A172 (cell line): ENCODE data around the gene NPDC1. TPM values are rescaled to one million over a fixed set of nuclear protein-coding genes. Genes with fewer than 3 reads are reported as not detected.
"Not testable (repeated sequence)": the region's sequence is repeated elsewhere in the genome, so short reads cannot be mapped to it uniquely, and the experiment has no call there.

Experiments
- DNase-seq: peaks from one replicate; pipeline ENCODE4 v3.0.0-alpha.2; 2015; ENCODE audit warnings: low spot score
- total RNA-seq: library from RNA; depleted of rRNA; stranded (reverse); fragments of >200 nt; shearing (Covaris generic); gene quantifications from 2 replicates; pipeline ENCODE4 v1.2.3, GENCODE V29; 2014

NPDC1 gene
- total RNA-seq, 1 experiment from 2014 or later: 49.6 TPM

DNA sequence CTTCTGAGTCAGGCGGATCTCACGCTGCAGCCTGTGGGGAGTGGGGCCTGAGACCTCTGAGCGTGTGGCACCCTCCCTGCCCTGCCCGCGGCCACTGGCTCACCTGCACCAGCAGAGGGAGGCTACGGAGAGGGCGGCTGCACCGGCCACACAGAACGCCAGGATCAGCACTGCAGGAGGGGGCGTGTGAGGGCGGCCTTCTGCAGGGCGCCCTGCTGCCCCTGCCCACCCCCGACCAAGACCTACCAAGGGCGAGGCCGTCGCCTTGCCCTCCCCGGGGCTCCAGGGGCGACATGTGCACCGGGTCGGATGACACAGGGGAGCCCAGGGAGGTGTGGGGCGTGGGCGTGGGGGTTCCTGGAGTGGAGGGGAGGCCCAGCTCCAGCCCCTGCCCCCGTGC lies 5.4 kb downstream of the NPDC1 start:
- DNase-seq: no peak

GRCh38 chr9:137039611-137040366 lies 6.2 kb downstream of the NPDC1 start:
- no peak for DNase-seq

- DNase-seq: no peak
Measured at GRCh38 chr9:137038916-137039315, 7.1 kb downstream of the NPDC1 start.

GRCh38 chr9:137037483-137037882 lies 8.5 kb downstream of the NPDC1 start:
- DNase-seq: no peak

- DNase-seq: no peak
Measured at GRCh38 chr9:137037035-137037434, 8.9 kb downstream of the NPDC1 start.

DNA sequence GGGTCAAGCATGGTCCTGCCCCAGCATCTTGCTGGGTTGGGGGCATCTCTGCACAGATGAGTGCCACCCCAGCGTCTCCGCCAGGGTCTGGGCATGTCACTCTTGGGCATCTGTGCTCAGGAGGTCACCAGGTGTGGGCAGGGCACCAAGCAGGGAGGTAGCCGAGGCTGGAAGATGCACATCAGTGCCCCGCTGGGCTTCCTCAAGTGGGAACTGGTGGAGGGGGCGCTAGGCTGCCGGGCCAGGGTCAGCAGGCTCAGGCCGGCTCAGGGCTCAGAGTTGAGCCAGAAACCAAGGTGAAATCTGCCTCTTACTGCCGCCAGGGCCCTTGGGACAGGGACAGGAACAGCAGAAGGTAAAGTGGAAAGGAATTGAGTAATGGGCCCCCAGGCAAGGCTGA lies 10.0 kb downstream of the NPDC1 start:
- no peak for DNase-seq

DNA sequence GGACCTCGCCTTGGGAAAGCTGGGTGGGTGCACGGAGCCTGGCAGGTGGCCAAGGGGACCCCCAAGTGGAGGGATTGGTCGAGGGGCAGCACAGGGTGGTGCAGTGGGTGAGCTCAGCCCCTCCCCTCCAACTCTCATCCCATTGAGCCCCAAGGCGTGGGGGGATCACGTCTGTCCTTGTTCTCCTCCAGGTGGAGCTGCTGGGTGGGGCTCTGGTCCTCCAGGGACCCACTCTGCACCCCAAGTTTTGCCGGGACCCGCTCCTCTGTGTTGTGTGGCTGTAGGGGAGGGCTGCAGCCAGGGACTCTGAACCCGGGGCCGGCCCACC lies 10.5 kb downstream of the NPDC1 start:
- DNase-seq: no peak

GRCh38 chr9:137034709-137035506 lies 11.1 kb downstream of the NPDC1 start:
- DNase-seq: peak; percentile 94

DNA sequence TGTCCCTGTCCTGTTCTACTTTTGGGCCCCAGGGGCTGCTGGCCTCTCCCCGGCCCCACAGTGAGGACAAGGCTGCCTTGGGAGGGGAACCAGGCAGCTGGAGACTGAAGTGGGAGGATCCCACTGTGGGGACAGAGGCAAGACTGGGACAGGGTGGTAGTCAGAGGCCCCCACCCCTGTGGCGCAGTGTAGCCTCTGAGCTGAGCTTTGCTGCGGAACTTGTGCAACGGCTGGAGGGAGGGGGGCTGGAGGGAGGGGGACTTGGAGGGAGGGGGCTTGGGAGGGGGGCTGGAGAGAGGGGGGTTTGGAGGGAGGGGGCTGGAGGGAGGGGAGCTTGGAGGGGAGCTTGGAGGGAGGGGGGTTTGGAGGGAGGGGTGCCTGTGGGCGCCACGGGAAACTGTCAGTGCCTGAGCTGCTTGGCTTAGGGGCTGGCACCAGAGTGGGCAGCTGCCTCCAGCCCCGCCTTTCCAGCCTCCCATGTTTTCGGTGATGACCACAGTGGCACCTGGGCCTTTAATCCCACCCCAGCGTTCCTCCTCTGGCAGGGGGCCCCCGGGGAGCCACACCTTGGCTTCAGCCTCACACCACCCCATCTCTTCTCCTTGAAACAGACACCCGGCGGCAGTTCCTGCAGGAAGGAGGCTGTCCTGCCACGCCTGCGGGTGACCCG lies 11.8 kb downstream of the NPDC1 start:
- DNase-seq: peak; percentile 50

DNA sequence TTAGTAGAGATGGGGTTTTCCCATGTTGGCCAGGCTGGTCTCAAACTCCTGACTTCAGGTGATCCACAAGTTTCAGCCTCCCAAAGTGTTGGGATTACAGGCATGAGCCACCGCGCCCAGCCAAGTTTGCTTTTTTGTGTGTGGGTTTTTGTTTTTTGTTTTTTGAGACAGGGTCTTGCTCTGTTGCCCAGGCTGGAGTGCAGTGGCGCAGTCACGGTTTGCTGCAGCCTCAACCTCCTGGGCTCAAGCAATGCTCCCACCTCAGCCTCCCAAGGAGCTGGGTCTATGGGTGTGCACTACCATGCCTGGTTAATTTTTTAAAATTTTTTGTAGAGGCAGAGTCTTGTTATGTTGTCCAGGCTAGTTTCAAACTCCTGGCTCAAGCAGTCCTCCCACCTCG lies 12.5 kb downstream of the NPDC1 start:
- not testable (repeated sequence) for DNase-seq

- no peak for DNase-seq
Measured at GRCh38 chr9:137032858-137033257, 13.1 kb downstream of the NPDC1 start.

DNA sequence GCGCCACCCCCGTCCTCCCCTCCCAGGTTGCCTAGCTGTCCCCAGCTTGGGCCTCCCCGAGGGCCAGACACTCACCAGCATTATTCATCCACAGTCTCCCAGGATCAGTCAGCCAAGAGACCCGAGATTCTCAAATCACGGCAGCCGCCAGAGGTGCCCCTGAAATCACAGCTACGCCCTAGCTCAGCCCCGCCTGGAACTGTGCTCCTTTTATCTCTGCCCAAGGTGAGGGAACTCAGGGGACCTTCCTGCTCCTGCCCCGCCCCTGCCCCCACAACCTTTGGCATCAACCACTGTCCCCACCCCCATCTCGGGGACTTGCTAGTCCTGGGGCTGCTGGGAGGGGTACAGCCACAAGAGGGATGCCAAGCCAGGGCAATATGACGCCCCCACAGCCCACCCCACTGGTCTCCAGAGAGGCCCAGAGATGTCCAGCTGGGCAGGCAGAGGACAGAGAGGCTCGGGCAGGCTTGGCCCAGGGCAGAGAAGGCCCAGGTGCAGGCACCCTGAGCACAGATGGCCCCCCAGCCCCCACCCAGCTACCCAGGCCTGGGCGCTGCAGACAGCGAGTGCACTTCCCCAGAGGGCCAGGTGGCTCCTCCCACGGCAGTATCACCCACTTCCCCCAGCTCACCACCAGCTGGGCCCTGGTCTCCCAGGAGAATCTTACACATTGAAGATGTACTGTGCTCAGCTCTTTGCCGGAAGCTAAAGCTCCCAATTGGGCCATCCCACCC lies 13.9 kb downstream of the NPDC1 start, which contains the start of gene FUT7:
Gene FUT7, minus strand, starts transcription at position 185 of the 737 bp plus-strand sequence. Its CDS starts 97 bp downstream, at position 88.
- no peak for DNase-seq

DNA sequence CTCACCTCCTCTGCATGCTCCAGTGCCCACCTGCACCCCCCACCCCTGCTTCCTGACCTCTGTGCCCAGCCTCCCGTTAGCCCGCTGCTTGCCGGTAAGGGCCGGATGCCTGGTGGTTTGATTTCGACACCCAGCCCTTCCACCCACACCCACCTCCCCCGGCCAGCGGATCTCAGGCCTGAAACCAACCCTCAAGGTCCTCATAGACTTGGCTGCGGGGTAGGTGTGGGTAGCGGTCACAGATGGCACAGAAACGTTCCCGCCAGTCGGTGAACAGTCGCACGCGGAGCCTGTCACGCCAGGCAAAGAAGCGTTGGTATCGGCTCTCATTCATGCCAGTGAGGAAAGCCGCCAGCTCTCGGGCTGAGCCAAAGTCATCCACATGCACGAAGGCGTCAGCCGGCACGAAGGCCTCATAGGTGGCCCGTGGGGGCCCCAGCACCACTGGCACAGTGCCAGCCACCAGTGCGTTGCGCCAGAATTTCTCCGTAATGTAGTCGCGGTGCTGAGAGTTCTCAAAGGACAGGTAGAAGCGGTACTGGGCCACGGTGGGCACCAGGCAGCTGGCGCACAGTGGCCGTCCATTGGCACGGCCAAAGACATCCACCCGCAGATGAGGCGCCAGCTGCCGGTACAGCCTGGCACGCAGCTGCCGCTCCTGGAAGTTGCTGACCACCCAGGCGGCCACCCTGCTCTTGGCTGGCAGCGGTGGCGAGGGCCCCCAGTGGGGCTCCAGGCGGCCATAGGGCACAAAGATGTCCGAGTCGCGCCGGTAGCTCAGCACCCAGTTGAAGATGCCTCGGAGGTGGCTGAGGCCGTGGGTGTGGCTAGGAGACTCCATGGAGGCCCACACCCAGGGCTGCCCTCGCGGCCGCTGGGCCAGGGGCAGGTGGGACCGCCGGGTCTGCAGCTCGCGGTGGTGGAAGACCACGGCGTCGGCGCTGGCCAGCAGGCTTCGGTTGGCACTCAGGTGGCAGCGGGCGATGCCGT lies 15.1 kb downstream of the NPDC1 start:
- DNase-seq: no peak

- DNase-seq: no peak
Measured at GRCh38 chr9:137030006-137030405, 16.0 kb downstream of the NPDC1 start.

DNA sequence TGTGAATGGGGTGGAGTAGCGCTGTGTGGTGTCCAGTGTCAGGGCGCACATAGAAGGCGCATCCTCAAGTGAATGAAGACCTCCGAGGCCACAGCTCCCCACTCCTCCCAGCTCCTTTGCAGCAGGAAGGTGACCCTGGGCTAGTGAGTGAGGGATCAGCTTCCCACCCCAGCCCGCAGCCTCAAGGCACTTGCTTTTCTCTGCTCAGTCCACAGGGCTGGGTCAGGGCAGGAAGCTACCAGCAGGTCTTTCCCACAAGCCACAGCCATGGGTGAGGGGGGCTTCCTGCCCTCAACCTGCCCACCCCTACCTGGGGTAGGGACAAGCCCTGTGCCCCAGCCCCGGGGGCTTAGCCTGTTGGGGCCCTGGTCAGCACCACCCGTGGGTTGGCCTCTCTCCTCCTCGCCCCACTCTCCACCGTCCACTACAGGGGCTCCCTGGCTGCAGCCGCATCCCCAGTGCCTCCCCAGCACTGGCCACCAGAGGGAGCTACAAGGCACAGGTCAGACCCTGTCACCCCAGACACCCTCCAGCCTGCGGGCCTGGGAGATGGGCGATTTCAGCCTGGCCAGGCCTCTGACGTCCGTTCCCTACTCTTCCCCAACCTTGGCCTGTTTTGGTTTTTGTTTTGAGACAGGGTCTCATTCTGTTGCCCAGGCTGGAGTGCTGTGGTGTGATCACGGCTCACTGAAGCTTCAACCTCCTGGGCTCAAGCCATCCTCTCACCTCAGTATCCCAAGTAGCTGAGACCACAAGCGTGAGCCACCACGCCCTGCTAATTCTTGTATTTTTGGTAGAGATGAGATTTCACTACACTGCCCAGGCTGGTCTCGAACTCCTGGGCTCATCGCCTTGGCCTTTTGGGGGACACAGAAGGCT lies 16.7 kb downstream of the NPDC1 start:
- peak; percentile 77 for DNase-seq

DNA sequence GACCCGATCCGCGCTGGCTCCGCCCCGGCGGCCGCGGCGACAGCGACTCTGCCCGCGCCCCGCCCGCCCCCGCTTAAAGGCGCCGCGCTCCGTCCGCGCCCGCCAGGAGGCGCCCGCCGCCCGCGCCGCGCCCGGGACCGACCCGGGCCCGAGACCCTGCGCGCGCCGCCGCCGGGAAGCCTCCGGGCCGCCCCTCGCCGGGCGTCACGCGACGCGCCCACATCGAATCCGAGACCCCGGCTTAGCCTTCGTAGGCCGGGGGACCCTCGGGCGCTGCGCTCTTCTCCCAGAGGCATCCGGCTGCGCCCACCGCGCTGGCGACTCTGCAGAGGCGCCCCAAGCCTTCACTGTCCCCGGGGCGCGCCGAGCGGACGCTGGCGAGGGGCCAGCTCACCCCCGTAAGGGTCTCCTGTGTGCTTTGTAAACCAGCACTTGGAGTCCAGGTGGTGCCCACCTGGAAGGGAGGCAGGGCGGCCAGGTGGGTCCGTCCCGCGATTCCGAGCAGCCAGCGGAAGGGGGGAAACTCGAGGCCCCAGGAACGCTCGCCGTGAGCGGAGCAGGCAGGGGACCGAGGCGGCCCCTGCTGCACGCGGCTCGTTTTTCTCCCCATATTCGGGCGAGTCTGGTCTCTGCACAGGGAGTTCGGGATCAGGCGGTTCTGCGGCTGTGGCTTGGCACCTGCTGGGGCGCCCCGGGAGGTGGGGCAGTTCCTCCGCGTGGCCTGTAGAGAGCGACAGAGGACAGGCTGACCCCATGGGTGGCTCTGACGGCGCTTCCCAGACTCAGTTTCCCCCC lies 17.5 kb downstream of the NPDC1 start:
- DNase-seq: peak; percentile 66

DNA sequence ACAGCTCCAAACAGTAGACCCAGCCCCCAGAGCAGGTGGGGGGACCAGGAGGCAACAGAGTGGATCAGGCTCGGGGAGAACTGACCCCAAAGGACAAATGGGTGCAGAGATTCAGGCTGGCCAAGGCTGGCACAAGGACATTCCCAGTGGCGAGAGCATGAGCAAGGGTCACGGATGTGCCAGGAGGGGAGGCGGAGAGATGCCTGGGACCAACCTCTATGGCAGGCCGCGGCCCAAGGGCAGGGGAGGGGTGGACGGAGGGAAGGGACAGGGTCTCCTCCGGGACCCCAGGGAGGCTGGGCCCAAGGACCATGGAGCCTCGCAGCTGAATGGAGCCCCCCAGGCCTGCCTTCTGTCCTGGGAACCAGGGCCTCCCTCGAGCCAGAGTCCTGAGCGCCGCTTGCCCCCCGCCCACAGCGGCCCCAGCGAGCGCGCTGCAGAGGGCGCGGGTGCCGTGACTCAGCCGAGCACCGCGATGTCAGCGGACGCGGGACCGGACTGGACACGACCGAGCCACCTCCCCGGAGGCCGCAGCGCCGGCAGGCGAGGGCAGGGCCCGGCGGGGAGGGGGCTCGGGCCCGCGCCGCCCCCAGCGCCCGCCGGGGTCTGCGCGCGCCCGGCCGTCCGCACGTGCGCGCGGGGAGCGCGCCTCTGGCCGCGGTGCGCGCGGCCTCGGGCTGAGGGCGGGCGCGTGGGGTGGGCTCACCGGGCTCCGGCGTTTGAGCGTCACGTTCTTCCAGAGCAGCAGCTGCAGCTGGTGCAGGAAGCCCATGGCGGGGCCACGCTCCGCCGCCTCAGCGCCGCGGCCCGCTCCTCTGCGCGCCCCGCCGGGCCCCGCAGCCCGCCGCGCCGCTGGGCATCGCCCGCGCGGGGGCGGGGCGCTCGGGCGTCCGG lies 18.4 kb downstream of the NPDC1 start, which contains the start of gene ABCA2:
Gene ABCA2, minus strand, starts transcription at position 869 of the 894 bp plus-strand sequence. Its CDS starts 97 bp downstream, at position 772.
- no peak for DNase-seq

- DNase-seq: no peak
Measured at GRCh38 chr9:137026828-137027227, 19.1 kb downstream of the NPDC1 start.
